Activated CD8-positive, alpha-beta T cell treated with anti-CD3 and anti-CD28 coated beads, Interleukin-2, amount 10 ng/mL, durations not matched to agents 7 days and 5 days (primary cell): ENCODE measurements around the gene ARHGAP19. TPM values are rescaled to one million over a fixed set of nuclear protein-coding genes. Genes with fewer than 3 reads are reported as not detected.

Experiments used
- ATAC-seq: fragments of 150-1000 bp; cut with Tn5 transposase; one replicate; pipeline ENCODE4 v1.10.0; 2021; ENCODE audit warnings: moderate library complexity
- CTCF ChIA-PET: fragments of 350-600 bp; sonication (Branson Sonifier 250); formaldehyde crosslinking; loops from one replicate; lab custom pipeline; 2021; ENCODE audit warnings: antibody characterized with exemption; lab: Charles Lee
- POLR2A ChIA-PET: fragments of 350-600 bp; sonication (Branson Sonifier 250); formaldehyde crosslinking; loops from one replicate; lab custom pipeline; 2021; ENCODE audit warnings: antibody characterized with exemption; lab: Charles Lee
- DNase-seq: peaks from one replicate; pipeline ENCODE4 v3.0.0-alpha.2; 2020
- H3K27ac Mint-ChIP-seq: one replicate; pipeline ENCODE4 v1.8.0; 2021; ENCODE audit warnings: mild to moderate bottlenecking, mixed read lengths
- H3K27me3 Mint-ChIP-seq: one replicate; pipeline ENCODE4 v1.8.0; 2021; ENCODE audit warnings: low read depth, mixed read lengths
- H3K36me3 Mint-ChIP-seq: one replicate; pipeline ENCODE4 v1.8.0; 2021; ENCODE audit warnings: low read depth, mixed read lengths
- H3K4me1 Mint-ChIP-seq: one replicate; pipeline ENCODE4 v1.8.0; 2021; ENCODE audit warnings: low read depth, mixed read lengths
- H3K4me3 Mint-ChIP-seq: one replicate; pipeline ENCODE4 v1.8.0; 2021; ENCODE audit warnings: mild to moderate bottlenecking, mixed read lengths
- H3K9me3 Mint-ChIP-seq: one replicate; pipeline ENCODE4 v1.8.0; 2022; ENCODE audit warnings: mixed read lengths; ENCODE audit not compliant: insufficient read depth
- total RNA-seq, 2 experiments: library from RNA; stranded (reverse); gene quantifications; one replicate each; pipeline ENCODE4 v1.2.3, GENCODE V29; 2021

The ARHGAP19 gene
- total RNA-seq, 2 experiments from 2014 or later = 42.6 to 51.2 TPM

GRCh38 chr10:97320480-97321031 is 28.1 kb upstream of the ARHGAP19 start:
- no peaks in the 10 kb centered on the region for H3K9me3 Mint-ChIP-seq
- H3K27me3 Mint-ChIP-seq = peaks cover 3% of the 10 kb centered on the region
- ATAC-seq (peak; percentile 9), DNase-seq (peak; percentile 43)
- H3K27ac Mint-ChIP-seq = peak overlapping the region; percentile 81
- peaks cover 26% of the 10 kb centered on the region for H3K4me1 Mint-ChIP-seq
- peak overlapping the region; percentile 82 for H3K4me3 Mint-ChIP-seq
- H3K36me3 Mint-ChIP-seq = no peaks in the 10 kb centered on the region
- CTCF ChIA-PET = interaction anchor here (0.7 to 2.6 kb wide), 9 partner anchors 8 to 248 kb away, joined by 3 to 24 read pairs (median 5); partner anchors contain the start of gene FRAT2
- POLR2A ChIA-PET = interaction anchor here (2.0 to 2.3 kb wide), 3 partner anchors 8 to 80 kb away, joined by 9 to 46 read pairs (median 14); partner anchors contain the start of genes FRAT2 and RRP12

- Mint-ChIP-seq H3K9me3 (no peaks in the 10 kb centered on the region), H3K27ac (peak overlapping the region; percentile 81), H3K27me3 (peaks cover 3% of the 10 kb centered on the region), H3K4me3 (peak overlapping the region; percentile 82), H3K4me1 (peaks cover 26% of the 10 kb centered on the region), H3K36me3 (no peaks in the 10 kb centered on the region)
- ChIA-PET CTCF (interaction anchor here (0.7 to 2.6 kb wide), 9 partner anchors 9 to 247 kb away, joined by 3 to 24 read pairs (median 4); partner anchors contain the start of genes ARHGAP19 and FRAT2), POLR2A (interaction anchor here (1.2 to 2.3 kb wide), 5 partner anchors 8 to 81 kb away, joined by 3 to 46 read pairs (median 9); partner anchors contain the start of genes FRAT2 and RRP12)
- ATAC-seq = peak; percentile 52
- DNase-seq = peak; percentile 72
These were observed 27.4 kb upstream of the ARHGAP19 start for GRCh38 chr10:97319671-97320479.

- ATAC-seq (peak; percentile 77), DNase-seq (peak; percentile 91)
- Mint-ChIP-seq H3K9me3 (no peaks in the 10 kb centered on the region), H3K4me1 (peaks cover 26% of the 10 kb centered on the region), H3K27me3 (peaks cover 3% of the 10 kb centered on the region), H3K4me3 (peak within 1 kb of the TSS; percentile 82), H3K36me3 (no peaks in the 10 kb centered on the region), H3K27ac (peak within 1 kb of the TSS; percentile 99)
- CTCF ChIA-PET = interaction anchor here (1.1 to 2.6 kb wide), 7 partner anchors 10 to 246 kb away, joined by 3 to 24 read pairs (median 5); partner anchors contain the start of gene ARHGAP19
- POLR2A ChIA-PET = interaction anchor here (0.6 to 2.3 kb wide), 6 partner anchors 9 to 81 kb away, joined by 3 to 46 read pairs (median 6); partner anchors contain the start of genes FRAT2 and RRP12
These were observed 26.6 kb upstream of the ARHGAP19 start, which contains the start of gene FRAT1 for GRCh38 chr10:97318772-97319651. Gene FRAT1 (plus strand): TSS chr10:97319271. CDS start chr10:97319454, 183 bp downstream.

GRCh38 chr10:97314671-97315070 is 22.2 kb upstream of the ARHGAP19 start:
- POLR2A ChIA-PET = no interaction called here
- peaks cover 7% of the 10 kb centered on the region for H3K4me1 Mint-ChIP-seq
- CTCF ChIA-PET = no interaction called here

GRCh38 chr10:97312897-97313296 is 20.5 kb upstream of the ARHGAP19 start:
- no peak for DNase-seq
- no peak for ATAC-seq
- no peaks in the 10 kb centered on the region for H3K4me1 Mint-ChIP-seq
- no peaks in the 10 kb centered on the region for H3K36me3 Mint-ChIP-seq
- CTCF ChIA-PET = interaction anchor here (0.7 kb wide), 1 partner anchor 19 kb away, joined by 3 read pairs; no protein-coding TSS in a partner anchor
- no peak overlapping the region for H3K27ac Mint-ChIP-seq
- H3K4me3 Mint-ChIP-seq = no peak overlapping the region
- peaks cover 5% of the 10 kb centered on the region for H3K27me3 Mint-ChIP-seq
- H3K9me3 Mint-ChIP-seq = no peaks in the 10 kb centered on the region
- POLR2A ChIA-PET = interaction anchor here (0.6 kb wide), 1 partner anchor 152 kb away, joined by 3 read pairs; no protein-coding TSS in a partner anchor

More at GRCh38 chr10:97314671-97315070, 22.2 kb upstream of the ARHGAP19 start:
- H3K36me3 Mint-ChIP-seq = no peaks in the 10 kb centered on the region
- peaks cover 3% of the 10 kb centered on the region for H3K27me3 Mint-ChIP-seq
- H3K27ac Mint-ChIP-seq = no peak overlapping the region
- ATAC-seq (no peak), DNase-seq (no peak)
- H3K9me3 Mint-ChIP-seq = no peaks in the 10 kb centered on the region
- H3K4me3 Mint-ChIP-seq = no peak overlapping the region

- Mint-ChIP-seq H3K4me3 (no peak overlapping the region), H3K27ac (no peak overlapping the region), H3K27me3 (peaks cover 13% of the 10 kb centered on the region), H3K4me1 (no peaks in the 10 kb centered on the region), H3K9me3 (no peaks in the 10 kb centered on the region), H3K36me3 (no peaks in the 10 kb centered on the region)
- ChIA-PET POLR2A (no interaction called here), CTCF (interaction anchor here (1.4 kb wide), 1 partner anchor 22 kb away, joined by 3 read pairs; no protein-coding TSS in a partner anchor)
- DNase-seq = no peak
- no peak for ATAC-seq
These were observed 18.7 kb upstream of the ARHGAP19 start for GRCh38 chr10:97311111-97311626.

- H3K4me3 Mint-ChIP-seq = no peak overlapping the region
- no peak for ATAC-seq
- peaks cover 10% of the 10 kb centered on the region for H3K27me3 Mint-ChIP-seq
- POLR2A ChIA-PET = no interaction called here
- H3K9me3 Mint-ChIP-seq = no peaks in the 10 kb centered on the region
- H3K27ac Mint-ChIP-seq = no peak overlapping the region
- CTCF ChIA-PET = no interaction called here
- no peak for DNase-seq
- H3K36me3 Mint-ChIP-seq = no peaks in the 10 kb centered on the region
- H3K4me1 Mint-ChIP-seq = no peaks in the 10 kb centered on the region
These were observed 15.7 kb upstream of the ARHGAP19 start for GRCh38 chr10:97307866-97308780.

GRCh38 chr10:97307441-97307840 is 15.0 kb upstream of the ARHGAP19 start:
- Mint-ChIP-seq H3K4me3 (no peak overlapping the region), H3K27ac (no peak overlapping the region), H3K36me3 (no peaks in the 10 kb centered on the region), H3K27me3 (peaks cover 10% of the 10 kb centered on the region), H3K4me1 (no peaks in the 10 kb centered on the region), H3K9me3 (no peaks in the 10 kb centered on the region)
- CTCF ChIA-PET = no interaction called here
- POLR2A ChIA-PET = no interaction called here
- ATAC-seq (no peak), DNase-seq (no peak)

GRCh38 chr10:97302088-97302791 is 9.8 kb upstream of the ARHGAP19 start:
- DNase-seq (no peak), ATAC-seq (no peak)
- Mint-ChIP-seq H3K27me3 (peaks cover 3% of the 10 kb centered on the region), H3K36me3 (no peaks in the 10 kb centered on the region), H3K9me3 (no peaks in the 10 kb centered on the region), H3K27ac (no peak overlapping the region), H3K4me3 (no peak overlapping the region), H3K4me1 (peaks cover 5% of the 10 kb centered on the region)
- ChIA-PET CTCF (no interaction called here), POLR2A (no interaction called here)

- CTCF ChIA-PET = no interaction called here
These were observed 8.5 kb upstream of the ARHGAP19 start for GRCh38 chr10:97300980-97301379.

More at GRCh38 chr10:97300980-97301379, 8.5 kb upstream of the ARHGAP19 start:
- peaks cover 5% of the 10 kb centered on the region for H3K4me1 Mint-ChIP-seq
- no peaks in the 10 kb centered on the region for H3K27me3 Mint-ChIP-seq
- POLR2A ChIA-PET = no interaction called here
- H3K9me3 Mint-ChIP-seq = no peaks in the 10 kb centered on the region
- no peak overlapping the region for H3K27ac Mint-ChIP-seq
- no peaks in the 10 kb centered on the region for H3K36me3 Mint-ChIP-seq
- DNase-seq (no peak), ATAC-seq (no peak)
- H3K4me3 Mint-ChIP-seq = no peak overlapping the region
